ENCODE data around the gene CYYR1. TPM values are rescaled to one million over a fixed set of nuclear protein-coding genes. Genes with fewer than 3 reads are reported as not detected.

The CYYR1 gene
- total RNA-seq, 1 experiment from 2014 or later, result not detected

DNA sequence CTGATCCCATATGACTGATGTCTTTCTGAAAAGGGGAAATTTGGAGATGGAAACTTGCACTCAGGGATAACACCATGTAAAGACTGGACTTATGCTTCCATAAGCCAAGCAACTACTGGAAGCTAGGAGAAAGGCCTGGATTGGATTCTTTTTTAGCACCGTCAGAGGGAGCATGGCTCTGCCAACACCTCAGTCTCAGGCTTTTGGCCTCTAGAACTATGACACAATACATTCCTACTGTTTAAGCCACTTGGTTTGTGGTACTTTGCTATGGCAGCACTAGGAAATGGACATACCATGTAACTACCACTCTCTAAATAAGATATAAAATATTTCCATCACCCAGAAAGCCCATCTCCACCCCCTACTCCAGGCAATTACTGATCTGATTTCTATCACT lies 139.7 kb downstream of the CYYR1 start:
- no peak for DNase-seq (ENCODE audit: low spot score)

DNA sequence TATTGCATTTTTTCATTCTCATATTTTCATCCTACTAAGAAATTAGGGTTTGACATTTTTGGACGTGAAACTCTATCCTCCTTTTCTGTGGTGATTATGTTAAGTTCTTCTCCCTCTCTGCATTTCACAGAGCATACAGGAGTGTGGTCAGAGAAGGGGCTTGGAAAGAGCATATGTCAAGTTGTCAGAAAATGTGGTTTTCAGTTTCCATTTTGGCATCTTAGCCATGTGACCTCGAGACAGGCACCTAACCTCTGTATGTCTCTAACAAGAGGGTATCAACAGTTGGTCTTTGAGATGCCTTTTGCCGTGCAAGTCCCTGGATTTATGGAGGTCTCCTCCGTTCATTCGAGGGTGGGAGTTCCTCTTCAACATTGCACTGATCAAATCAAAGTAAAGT lies 140.7 kb downstream of the CYYR1 start:
- no peak for DNase-seq (ENCODE audit: low spot score)

DNA sequence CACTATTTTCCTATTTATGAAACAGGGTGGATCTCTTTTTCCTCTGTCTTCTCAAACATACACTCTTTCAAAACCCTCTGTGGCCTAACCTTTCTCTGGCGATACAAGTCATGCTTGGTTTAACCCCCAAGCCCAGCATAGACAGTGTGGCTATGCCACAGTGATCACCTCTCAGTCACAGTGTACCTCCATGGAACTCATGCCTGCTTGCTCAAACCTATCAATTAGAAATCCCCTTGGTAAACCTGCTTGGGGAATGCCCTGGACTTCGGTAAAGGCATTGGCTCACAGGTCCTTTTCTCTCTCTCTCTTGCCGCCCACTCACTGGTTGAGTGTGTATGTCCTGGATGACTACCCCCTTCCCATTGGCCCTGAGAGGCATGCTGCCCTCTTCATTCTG lies 147.5 kb downstream of the CYYR1 start:
- DNase-seq (ENCODE audit: low spot score), result no peak

DNA sequence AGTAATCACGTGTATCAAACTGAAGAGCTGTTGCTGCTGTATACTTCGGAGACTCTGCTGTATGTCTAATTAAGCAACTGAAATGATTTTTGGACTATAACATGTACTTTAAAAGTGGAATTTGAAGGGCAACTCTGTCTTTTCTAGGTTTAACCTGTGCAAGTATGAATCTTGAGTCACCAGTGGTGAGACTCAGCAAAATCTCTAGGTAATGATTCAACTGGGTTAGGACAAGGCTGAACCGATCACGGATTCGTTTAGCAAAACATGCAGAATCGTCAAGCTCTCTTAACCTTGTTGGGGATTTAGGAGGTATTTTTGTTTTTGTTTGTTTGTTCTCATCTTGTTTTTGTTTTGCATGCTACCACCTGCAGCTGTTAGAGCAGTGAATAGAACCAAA lies 149.6 kb downstream of the CYYR1 start:
- no peak for DNase-seq (ENCODE audit: low spot score)

DNA sequence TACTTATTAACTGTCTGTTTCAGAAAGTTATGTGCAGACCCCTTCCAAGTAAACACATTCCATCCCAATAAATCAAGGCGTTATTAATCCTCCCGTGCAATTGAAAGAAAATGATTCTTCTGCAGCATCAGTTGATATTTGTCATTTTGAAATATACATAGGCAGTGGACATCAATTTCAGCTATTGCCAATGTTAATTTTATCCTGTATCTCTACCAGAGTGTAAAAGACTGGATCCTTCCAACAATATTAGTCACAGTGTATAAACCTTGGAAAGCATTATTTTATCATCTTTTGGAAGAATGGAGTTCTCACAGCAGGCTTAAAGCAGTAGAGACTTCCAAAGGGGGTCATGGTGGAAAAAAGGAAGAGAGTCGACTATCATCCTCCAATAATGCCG lies 150.4 kb downstream of the CYYR1 start:
- DNase-seq (ENCODE audit: low spot score), result no peak

DNA sequence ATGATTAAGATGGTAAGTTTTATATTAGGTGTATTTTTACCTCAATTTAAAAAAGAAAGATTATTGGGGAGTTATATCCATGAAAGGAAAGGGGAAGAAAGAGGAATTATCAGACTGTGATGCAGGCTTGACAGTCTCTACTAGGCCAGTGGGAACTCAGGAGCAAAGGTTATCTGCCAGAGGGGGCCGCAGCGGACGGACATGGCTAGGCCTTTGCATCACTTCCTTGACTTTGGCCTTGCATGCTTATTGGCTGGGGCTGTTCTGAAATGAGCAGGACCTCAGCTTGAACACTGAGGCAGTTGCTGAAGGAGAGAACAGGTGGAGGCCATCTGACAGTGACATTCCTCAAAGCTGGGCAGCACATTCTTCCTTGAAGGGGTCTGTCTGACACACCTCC lies 150.9 kb downstream of the CYYR1 start:
- no peak for DNase-seq (ENCODE audit: low spot score)

DNA sequence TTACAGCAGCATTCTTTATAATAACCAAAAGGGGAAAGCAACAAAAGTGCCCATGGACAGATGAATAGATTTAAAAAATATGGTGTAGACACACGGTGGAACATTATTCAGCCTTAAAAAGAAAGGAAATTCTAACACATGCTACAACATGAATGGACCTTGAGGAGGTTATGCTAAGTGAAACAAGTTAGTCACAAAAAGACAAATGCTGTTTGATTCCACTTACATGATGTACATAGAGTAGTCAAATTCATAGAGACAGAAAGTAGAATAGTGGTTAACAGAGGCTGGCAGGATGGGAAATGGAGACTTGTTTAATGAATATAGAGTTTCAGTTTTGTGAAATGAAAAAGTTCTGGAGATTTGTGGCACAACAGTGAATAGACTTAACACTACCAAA lies 151.4 kb downstream of the CYYR1 start:
- no peak for DNase-seq (ENCODE audit: low spot score)
